DMS114 treated with DMSO at 0.1 percent for 48 hours (cell line): ENCODE results near the gene CSRNP2.
"Not testable (repeated sequence)": the region's sequence is repeated elsewhere in the genome, so short reads cannot be mapped to it uniquely, and the experiment has no call there.

Experiments used
- DNase-seq: peaks from one replicate; lab custom pipeline; 2025; ENCODE audit not compliant: unreplicated experiment; lab: John Stamatoyannopoulos, UW

CSRNP2 gene

GRCh38 chr12:51083126-51083833, at the start of gene CSRNP2:
Gene CSRNP2 (minus strand): TSS chr12:51083596. CDS start chr12:51076561, 7,035 bp downstream.
- DNase-seq: peak; percentile 92

GRCh38 chr12:51132693-51133092, 49.3 kb upstream of the CSRNP2 start:
- no peak for DNase-seq

GRCh38 chr12:51131745-51132521, 48.5 kb upstream of the CSRNP2 start:
- DNase-seq: no peak

GRCh38 chr12:51128919-51129318, 45.5 kb upstream of the CSRNP2 start:
- no peak for DNase-seq

- DNase-seq: no peak
Observed at GRCh38 chr12:51127050-51127729, 43.8 kb upstream of the CSRNP2 start.

GRCh38 chr12:51126297-51126696, 42.9 kb upstream of the CSRNP2 start:
- DNase-seq: no peak

- no peak for DNase-seq
Observed at GRCh38 chr12:51124504-51124903, 41.1 kb upstream of the CSRNP2 start.

- no peak for DNase-seq
Observed at GRCh38 chr12:51122844-51123243, 39.4 kb upstream of the CSRNP2 start.

GRCh38 chr12:51118706-51119105, 35.3 kb upstream of the CSRNP2 start:
- no peak for DNase-seq

- no peak for DNase-seq
Observed at GRCh38 chr12:51115533-51115932, 32.1 kb upstream of the CSRNP2 start.

- no peak for DNase-seq
Observed at GRCh38 chr12:51108136-51108535, 24.7 kb upstream of the CSRNP2 start.

GRCh38 chr12:51103977-51104376, 20.6 kb upstream of the CSRNP2 start:
- DNase-seq: no peak

GRCh38 chr12:51098611-51099010, 15.2 kb upstream of the CSRNP2 start:
- DNase-seq: no peak

- DNase-seq: no peak
Observed at GRCh38 chr12:51090705-51091229, 7.4 kb upstream of the CSRNP2 start.

- DNase-seq: no peak
Observed at GRCh38 chr12:51087818-51088217, 4.4 kb upstream of the CSRNP2 start.

GRCh38 chr12:51086933-51087332, 3.5 kb upstream of the CSRNP2 start:
- DNase-seq: no peak

GRCh38 chr12:51085757-51086156, 2.4 kb upstream of the CSRNP2 start:
- DNase-seq: no peak

GRCh38 chr12:51082561-51083125, 753 bp downstream of the CSRNP2 start:
- no peak for DNase-seq

GRCh38 chr12:51081421-51081820, 2.0 kb downstream of the CSRNP2 start:
- DNase-seq: no peak

GRCh38 chr12:51080136-51080535, 3.3 kb downstream of the CSRNP2 start:
- no peak for DNase-seq

GRCh38 chr12:51078866-51079265, 4.5 kb downstream of the CSRNP2 start:
- DNase-seq: not testable (repeated sequence)
